GM18519 (cell line): Measurements from ENCODE around the gene RGS9BP.
"Not testable (repeated sequence)": the region's sequence is repeated elsewhere in the genome, so short reads cannot be mapped to it uniquely, and the experiment has no call there.

ENCODE experiments used
- ATAC-seq: cut with Tn5 transposase; IDR thresholded peaks from one replicate; pipeline ENCODE4 v1.9.1; 2021; ENCODE audit warnings: mild to moderate bottlenecking, moderate library complexity; ENCODE audit not compliant: unreplicated experiment, low FRiP score

RGS9BP gene, protein sequence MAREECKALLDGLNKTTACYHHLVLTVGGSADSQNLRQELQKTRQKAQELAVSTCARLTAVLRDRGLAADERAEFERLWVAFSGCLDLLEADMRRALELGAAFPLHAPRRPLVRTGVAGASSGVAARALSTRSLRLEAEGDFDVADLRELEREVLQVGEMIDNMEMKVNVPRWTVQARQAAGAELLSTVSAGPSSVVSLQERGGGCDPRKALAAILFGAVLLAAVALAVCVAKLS

DNA sequence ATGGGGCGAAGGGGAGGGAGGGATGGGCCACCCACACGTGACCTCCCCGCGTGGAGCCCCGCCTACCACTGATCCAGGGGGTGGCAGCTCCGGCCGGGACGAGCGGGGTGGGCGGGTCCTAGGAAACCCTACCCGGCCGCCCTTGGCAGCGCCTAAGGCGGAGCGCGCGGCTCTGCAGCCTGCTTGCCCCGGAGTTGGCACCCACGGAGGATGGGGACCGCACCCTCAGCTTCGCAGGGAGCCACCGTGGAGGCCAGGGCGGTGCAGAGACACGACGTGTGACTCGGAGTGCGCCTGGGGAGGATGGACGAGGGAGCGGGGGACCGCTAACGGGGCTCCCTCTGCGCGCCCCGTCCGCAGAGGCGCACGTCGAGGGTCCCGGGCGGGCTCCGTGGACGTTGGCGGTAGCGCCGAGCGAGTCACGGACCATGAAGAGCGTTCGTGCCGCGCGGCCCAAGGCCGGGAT, at the start of gene RGS9BP:
RGS9BP (plus strand) TSS at position 129 of the 466 bp plus-strand sequence. CDS start 416 bp downstream, outside the sequence.
- ATAC-seq = peak; percentile 1

DNA sequence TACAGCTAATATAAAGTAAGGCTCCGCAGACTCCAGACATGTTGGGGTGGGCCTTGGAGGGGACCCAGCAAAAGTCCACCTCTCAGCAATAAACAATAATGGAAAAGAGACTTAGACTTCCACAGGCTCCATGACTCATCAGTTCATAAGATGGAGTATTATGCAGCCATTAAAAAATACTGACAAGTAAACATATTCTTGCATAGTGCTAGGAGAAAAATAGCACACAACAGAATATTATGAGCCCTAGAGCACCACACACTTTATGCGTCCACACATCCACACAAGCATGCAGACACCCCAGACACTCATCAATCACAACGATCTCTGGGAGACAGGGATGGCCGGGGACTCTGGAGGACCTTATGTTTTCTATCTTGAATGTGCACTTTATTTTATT, 48.7 kb upstream of the RGS9BP start:
- no peak for ATAC-seq

DNA sequence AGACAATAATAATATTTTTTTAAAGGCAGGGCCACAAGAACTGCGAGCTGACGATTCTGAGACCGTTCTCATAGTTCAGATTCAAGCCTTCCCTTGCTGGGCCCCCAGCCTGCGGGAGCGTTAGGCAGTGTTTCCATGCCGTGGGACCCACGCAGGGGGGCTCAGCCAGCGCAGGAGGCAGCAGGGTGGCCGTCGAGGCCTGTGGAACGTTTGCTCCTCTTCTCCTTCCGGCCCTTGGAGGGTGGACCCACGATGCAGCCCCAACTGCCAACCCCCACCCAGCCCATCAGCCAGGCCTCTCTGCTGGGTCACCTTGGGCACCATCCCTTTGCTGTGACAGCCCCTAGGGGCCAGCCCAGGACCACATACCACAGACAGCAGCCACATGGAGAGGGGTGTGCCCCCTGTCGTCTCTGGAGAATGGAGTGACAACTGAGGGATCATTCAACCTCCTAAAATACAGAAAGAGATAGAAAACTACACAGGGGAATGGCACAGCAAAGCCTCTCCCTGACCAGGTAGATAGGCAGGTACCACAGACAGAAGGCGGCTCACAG, 47.9 kb upstream of the RGS9BP start:
- ATAC-seq = no peak

DNA sequence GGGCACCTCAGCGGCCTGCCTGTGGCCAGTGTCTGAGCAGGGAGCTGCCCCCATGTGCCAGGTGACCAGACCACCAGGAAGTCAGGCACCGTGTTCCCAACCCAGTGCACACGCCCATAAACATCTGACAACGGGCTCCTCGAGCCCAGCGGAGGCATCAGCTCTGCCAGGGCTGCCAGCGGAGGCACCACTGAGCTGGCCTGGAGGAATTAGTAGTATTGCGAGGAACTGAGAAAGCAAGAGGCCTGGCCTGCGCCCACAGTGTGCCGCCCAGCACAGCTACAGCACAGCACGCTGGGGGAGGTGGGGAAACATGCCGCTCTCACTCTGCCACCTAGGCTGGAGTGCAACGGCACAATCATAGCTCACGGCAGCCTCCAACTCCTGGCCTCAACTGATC, 45.3 kb upstream of the RGS9BP start:
- ATAC-seq = no peak

DNA sequence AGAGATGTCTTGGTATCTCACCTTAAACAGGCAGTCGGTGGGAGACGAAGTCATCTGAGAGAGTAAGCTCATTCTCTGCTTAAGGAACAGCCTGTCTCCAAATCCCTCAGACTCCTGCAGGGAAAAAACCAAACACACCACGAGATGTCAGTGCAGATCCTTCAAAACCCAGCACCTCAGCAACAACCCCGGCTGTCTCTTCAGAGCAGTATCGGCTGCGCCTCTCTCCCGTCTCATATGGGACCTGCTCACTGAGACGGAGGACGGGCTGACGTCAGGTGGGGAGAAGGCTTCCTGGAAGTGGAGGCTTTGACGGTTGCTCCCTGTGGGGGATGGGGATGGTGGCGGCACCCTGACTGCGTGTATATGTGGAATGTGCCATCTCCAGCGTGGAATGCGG, 44.3 kb upstream of the RGS9BP start:
- ATAC-seq = no peak

DNA sequence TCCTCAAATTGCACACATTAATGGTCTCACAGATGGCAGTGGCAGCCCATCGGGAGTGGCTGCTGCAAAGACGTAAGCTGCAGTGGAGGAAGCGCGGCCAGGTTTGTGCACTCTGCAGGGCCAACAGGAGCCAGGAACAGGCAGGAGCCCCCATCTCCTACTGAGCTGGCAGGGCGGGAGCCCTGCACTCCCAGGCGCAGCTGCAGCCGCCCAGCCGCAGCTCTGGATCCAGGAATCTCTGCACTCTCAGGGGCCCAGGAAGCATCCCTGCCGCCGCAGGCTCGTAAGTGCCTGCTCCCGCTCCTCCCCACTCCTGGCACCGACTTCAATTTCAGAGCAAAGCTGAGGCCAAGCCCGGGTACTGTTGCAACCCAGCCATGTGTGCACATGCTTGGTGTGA, 38.2 kb upstream of the RGS9BP start:
- ATAC-seq = no peak

DNA sequence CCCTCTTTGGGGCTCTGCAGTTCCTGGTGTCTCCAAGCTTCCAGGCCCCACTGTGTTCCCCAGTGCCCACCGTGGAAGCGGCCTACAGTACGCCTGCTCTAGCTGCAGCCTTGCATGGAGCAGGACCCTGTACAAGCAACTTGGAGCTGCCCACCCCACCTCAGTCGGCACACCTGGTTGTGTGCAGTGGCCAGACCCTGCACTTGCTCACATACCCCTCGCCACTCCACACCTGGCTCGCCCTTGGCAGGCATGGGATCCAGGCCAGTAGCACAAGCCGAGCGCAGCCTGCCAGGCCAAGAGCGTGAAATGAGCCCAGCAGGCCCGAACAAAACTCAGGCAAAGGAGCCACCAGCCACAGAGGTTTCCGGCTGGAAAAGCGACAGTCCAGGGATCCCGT, 37.0 kb upstream of the RGS9BP start:
- ATAC-seq = no peak

DNA sequence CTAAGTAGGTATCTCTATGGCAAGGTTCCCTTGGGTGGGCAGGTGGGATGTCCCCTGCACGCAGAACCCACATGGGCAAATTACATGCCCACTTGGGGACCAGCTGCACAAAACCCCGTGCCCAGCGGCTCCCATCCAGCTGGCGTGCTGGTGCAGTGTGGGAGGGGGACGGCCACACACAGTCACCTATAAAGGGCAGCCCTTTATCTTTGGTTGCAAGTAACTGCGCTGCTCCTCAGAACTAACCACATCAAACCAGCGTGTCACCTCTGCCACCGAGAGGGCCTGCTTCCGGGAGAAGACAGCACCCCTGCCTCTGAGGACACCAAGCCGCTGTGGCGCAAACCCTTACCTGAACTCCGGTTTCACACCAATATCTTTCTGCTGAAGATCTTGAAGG, 32.9 kb upstream of the RGS9BP start:
- ATAC-seq = no peak

DNA sequence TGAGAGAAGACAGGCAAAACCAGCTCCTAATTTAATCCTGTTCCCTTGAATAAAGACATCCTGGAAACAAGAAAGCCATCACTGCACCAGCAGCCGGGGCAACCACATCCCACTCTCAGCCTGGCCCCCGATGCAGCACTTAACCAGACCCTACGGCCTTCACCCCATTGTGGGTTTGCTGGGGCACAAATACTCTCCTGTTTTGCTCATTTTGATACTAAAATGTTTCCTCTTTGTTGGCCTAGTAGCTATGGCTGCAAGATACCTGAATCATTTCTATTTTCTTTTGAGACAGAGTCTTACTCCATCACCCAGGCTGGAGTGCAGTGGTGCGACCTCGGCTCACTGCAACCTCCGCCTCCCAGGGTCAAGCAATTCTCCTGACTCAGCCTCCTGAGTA, 29.1 kb upstream of the RGS9BP start:
- ATAC-seq = no peak

DNA sequence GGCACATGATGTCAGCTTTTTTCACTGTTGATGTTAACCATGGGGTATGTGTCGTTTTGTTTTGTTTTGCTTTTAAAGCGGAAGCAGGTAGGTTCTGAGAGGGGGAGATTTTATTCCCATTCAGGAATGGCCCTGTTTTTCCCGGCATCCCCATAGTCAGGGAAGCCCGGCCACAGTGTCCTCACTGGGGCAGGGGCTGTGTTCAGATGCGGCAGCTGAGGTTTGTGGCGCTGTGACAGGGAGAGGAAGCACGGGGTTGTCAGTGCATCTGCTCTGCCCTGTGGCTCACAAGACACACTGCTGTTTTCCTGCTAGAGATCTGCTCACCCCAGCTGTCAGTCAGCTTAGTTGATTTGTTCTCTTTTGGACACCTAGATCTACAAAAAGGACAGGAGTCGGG, 28.3 kb upstream of the RGS9BP start:
- ATAC-seq = no peak

DNA sequence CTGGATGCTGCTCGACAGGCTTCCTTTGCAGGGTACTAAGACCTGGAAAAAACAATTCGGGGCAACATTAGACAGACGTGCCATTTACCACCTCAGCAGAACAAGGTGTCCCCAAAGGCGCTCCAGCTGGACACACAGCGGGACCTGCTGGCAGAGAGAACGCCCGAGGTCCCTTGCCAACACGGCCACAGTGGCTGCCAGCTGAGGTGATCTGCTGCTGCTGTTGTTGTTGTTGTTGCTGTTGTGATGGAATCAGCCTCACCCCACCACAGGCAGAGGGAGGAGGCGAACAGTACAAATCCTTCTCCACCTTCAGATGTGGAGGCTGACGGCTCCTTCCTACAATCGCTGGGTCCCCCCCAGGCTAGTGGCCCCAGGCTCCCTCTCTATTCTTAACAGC, 25.9 kb upstream of the RGS9BP start:
- ATAC-seq = no peak

DNA sequence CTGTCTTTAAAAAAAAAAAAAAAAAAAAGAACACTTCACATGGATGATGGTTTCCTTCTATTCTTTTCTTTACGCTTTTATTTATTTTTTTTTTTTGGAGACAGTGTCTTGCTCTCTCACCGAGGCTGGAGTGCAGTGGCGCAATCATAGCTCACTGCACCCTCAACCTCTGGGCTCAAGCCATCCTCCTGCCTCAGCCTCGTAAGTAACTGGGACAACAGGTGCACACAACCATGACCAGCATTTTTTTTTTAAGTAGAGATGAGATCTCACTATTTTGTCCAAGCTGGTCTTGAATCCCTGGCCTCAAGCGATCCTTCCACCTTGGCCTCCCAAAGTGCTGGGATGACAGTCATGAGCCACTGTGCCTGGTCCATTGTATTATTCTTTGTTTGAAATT, 25.0 kb upstream of the RGS9BP start:
- no peak for ATAC-seq

DNA sequence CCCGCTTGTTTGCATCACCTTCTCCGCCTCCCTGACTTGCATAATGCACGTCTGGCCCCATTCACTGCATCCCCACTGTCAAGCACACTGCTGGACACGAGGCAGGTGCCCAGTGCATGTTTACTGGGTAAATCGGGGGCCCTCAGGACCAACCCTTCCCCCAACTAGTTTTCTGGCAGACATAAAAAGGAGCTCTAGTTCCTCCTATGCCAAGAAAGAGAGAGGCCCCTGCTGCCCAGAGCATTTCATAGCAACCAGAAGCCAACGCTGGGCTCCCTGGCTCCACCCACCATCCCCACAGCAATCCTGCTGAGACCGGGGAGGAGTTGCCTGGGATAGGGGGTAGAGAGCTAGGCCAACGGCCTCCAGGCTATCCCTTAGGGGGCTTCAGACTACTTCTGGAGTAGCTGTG, 23.9 kb upstream of the RGS9BP start:
- ATAC-seq = no peak

DNA sequence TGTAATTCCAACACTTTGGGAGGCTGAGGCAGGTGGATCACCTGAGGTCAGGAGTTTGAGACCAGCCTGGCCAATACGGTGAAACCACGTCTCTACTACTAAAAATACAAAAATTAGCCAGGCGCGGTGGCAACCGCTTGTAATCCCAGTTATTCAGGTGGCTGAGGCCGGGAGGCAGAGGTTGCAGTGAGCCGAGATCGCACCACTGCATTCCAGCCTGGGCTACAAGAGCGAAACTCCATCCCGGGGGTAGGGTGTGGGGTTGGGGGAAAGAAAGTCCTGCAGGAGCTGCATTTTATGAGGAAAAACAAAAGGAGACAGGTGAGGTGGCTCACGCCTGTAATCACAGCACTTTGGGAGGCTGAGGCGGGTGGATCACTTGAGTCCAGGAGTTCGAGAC, 23.3 kb upstream of the RGS9BP start:
- not testable (repeated sequence) for ATAC-seq

DNA sequence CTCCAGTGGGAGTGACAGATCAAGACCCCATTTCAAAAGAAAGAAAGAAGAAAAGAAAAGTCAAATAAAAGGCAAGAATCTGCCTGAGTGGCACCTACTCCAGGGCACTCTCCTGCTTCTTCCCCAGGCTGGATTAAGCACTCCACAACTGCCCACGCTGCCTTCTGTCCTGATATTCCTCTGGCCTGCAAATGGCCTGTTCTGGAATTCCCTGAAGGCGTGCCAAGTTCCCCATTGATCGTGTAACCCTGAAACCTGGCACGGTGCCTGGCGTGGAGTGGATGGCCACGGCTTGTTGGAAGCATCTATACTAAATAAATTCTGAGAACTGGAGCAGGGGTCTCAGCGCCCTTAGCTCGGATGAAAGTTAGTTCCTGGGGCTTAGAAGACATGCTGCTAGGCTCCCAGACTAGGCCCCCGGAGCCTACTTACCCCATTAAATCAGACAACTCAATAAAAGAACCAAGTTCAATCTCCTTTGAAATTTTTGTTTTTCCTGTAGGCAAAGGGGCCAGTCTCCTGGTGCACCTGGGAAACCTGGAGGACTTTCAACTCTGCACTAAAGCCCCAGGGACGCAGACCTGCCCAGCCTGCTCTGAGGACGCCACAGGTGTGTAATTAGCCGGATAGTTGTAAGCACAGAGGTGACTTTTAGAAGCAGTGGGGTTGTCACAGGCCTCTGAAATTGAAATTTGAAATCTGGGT, 22.6 kb upstream of the RGS9BP start:
- ATAC-seq = no peak

DNA sequence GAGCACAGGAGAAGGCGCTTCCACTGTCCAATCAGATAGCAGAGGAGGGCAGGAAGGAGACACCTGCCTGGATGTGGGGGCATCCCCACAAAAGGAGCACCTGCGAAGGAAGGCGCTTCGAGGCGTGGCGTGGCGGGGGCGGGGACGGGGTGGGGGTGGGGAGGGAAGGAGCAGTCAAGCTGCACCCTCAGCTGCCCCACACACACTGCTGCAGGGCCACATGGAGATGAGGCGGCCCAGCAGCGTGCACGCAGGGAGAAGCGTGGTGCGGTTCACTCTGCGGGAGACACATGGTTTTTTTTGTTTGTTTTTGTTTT, 22.1 kb upstream of the RGS9BP start:
- no peak for ATAC-seq

DNA sequence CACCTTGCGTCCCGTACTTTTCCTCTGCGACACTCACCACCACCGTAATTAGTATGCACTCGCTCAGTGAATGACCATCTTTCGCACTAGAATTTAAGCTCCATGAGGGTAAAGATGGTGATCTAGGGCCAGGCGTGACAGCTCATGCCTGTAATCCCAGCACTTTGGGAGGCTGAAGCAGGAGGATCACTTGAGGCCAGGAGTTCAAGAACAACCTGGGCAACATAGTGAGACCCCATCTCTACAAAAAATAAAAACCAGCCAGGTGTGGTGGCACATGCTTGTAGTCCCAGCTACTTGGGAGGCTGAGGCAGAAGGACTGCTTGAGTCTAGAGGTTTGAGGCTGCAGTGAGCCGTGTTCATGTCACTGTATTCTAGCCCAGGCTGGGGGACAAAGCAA, 19.3 kb upstream of the RGS9BP start:
- ATAC-seq = not testable (repeated sequence)

DNA sequence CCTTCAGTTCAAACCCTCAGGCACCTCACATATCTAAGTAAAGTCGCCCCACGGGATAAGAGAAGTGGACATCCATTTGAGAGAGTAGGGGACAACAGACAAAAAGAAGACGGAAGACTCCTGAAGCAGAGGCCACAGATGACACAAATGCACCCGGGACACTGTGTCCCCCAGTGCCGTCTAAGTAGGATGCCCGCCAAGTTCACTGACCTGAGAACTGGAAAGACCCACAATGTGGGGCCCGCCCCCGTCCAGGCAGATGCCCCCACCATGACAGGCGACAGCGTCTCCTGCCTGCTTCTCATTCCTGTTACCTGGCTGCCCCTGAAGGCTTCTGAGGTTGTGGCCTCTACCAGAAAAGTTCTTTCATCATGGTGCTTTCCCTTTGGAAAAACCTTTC, 17.6 kb upstream of the RGS9BP start:
- ATAC-seq = no peak

DNA sequence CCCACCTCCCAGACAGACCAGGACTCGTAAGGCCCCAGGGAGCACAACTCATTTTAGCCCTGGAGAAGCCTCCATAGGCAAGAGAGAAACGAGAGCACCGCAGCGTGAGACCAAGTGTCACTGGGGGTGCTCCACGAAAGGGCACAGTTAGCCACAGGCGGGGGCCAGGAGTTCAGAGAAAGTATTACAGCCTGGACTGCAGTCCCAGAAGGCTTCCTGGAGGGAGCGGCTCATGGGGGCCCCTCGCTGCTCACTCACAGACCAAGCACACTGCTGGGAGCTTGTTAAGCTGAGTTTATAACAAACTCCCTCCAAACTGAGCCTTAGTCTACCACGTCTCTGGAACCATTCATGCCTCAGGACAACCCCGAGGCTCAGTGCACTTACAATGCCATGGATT, 17.1 kb upstream of the RGS9BP start:
- no peak for ATAC-seq

DNA sequence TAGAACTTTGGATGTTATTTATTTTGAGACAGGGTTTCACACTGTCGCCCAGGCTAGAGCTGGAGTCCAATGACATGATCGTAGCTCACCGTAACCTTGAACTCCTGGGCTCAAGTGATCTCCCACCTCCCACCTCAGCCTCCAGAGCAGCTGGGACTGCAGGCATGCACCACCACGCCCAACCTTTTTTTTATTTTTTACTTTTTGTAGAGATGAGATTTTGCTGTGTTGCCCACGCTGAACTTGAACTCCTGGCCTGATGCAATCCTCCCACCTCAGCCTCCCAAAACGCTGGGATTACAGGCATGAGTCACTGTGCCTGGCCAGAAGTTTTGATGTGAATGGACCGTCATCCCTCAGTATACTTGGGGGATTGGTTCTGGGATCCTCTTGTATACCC, 14.3 kb upstream of the RGS9BP start:
- no peak for ATAC-seq

DNA sequence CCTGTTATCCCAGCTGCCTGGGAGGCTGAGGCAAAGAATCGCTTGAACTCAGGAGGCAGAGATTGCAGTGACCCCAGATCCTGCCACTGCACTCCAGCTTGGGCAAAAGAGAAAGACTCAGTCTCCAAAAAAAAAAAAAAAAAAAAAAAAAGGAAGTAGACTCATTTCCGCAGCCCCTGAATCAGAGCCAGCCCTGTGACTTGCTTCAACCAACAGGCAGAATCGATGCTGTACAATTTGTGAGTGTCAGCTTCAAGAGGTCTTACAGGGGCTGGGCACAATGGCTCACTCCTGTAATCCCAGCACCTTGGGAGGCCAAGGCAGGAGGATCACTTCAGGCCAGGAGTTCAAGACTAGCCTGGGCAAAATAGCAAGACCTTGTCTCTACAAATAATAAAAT, 13.5 kb upstream of the RGS9BP start:
- no peak for ATAC-seq

DNA sequence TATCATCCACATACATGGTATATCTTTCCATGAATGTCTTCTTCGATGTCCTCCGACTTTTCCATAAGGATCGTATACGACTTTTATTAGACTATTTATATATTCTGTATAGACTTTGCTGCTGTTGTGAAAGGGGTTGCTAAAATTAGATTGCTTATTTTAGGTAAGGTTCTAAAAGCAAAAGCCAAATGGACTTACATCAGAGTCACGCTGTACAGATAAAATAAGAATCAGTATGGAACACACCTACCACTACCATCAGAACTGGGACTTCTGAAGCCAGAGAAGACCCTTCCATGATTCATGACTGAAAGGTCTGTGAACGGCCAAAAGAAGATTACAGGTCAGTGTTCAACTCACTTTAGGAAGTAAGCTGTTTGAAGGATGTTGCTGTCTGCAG, 9.6 kb upstream of the RGS9BP start:
- ATAC-seq = no peak
